ENCODE results near the gene ANKMY1.

DNA sequence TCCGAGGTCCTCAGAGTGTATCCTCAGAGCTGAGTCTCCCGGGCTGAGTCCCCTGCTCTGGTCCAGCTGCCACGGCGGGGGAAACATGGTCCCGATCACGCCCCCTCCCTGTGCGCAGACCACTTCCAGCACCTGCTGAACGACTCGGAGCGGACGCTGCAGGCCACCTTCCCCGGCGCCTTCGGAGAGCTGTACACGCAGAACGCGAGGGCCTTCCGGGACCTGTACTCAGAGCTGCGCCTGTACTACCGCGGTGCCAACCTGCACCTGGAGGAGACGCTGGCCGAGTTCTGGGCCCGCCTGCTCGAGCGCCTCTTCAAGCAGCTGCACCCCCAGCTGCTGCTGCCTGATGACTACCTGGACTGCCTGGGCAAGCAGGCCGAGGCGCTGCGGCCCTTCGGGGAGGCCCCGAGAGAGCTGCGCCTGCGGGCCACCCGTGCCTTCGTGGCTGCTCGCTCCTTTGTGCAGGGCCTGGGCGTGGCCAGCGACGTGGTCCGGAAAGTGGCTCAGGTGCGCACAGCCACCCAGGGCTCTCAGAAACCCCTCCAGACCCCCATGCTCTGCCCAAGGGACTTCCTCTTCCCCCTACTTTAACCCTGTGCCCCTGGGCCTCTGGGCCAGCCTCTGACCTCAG is 95.6 kb downstream of the ANKMY1 start:
- no peak for TF ChIP-seq POLR2A (IDR thresholded peaks at IDR 0.05)
- TF ChIP-seq, protein P1, sequence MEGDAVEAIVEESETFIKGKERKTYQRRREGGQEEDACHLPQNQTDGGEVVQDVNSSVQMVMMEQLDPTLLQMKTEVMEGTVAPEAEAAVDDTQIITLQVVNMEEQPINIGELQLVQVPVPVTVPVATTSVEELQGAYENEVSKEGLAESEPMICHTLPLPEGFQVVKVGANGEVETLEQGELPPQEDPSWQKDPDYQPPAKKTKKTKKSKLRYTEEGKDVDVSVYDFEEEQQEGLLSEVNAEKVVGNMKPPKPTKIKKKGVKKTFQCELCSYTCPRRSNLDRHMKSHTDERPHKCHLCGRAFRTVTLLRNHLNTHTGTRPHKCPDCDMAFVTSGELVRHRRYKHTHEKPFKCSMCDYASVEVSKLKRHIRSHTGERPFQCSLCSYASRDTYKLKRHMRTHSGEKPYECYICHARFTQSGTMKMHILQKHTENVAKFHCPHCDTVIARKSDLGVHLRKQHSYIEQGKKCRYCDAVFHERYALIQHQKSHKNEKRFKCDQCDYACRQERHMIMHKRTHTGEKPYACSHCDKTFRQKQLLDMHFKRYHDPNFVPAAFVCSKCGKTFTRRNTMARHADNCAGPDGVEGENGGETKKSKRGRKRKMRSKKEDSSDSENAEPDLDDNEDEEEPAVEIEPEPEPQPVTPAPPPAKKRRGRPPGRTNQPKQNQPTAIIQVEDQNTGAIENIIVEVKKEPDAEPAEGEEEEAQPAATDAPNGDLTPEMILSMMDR (IDR thresholded peaks at IDR 0.05) = no peak

Measured in testis (tissue), 2 donors.